PC-9 (cell line): ENCODE data around the gene HNF1A. TPM values are rescaled to one million over a fixed set of nuclear protein-coding genes. Genes with fewer than 3 reads are reported as not detected.

Source experiments
- BruUV-seq: library from RNA; stranded (reverse); fragments of 400-500 nt; replicated peaks from 2 replicates; lab custom pipeline; 2021; lab: Mats Ljungman, UMichigan
- CTCF ChIA-PET: fragments of 300-600 bp; sonication (Branson Sonifier 250); formaldehyde crosslinking; loops from one replicate; lab custom pipeline; 2022; ENCODE audit warnings: antibody characterized with exemption; lab: Charles Lee
- POLR2A ChIA-PET: fragments of 300-600 bp; sonication (Branson Sonifier 250); formaldehyde crosslinking; loops from one replicate; lab custom pipeline; 2022; ENCODE audit warnings: antibody characterized with exemption; ENCODE audit not compliant: unreplicated experiment; lab: Charles Lee
- DNase-seq, 2 experiments: peaks; one replicate each; pipeline versions ENCODE4 v3.0.0 to v3.0.0-alpha.2; 2015 to 2022; ENCODE audit warnings: mixed read lengths in 1 of 2
- H2AFZ ChIP-seq: fragments of 200-600 bp; sonication (generic); 2 replicates; pipeline ENCODE4 v1.8.1; 2017; ENCODE audit warnings: antibody characterized with exemption
- H3F3A ChIP-seq: fragments of 200-600 bp; sonication (generic); 2 replicates; pipeline ENCODE4 v1.8.1; 2017; ENCODE audit warnings: antibody characterized with exemption, mild to moderate bottlenecking, low read depth; ENCODE audit not compliant: insufficient read depth
- H3K27ac ChIP-seq: fragments of 200-600 bp; sonication (generic); 2 replicates; pipeline ENCODE4 v1.6.1; 2016; ENCODE audit warnings: mixed run types
- H3K27me3 ChIP-seq: fragments of 200-600 bp; sonication (generic); 2 replicates; pipeline ENCODE4 v1.6.1; 2016; ENCODE audit warnings: low read depth, mixed run types; ENCODE audit not compliant: insufficient read depth
- H3K36me3 ChIP-seq: fragments of 200-600 bp; sonication (generic); 2 replicates; pipeline ENCODE4 v1.6.1; 2016; ENCODE audit warnings: low read depth, mixed run types
- H3K4me1 ChIP-seq: fragments of 200-600 bp; sonication (generic); replicated peaks from 2 replicates; pipeline ENCODE4 v1.6.1; 2016; ENCODE audit warnings: mixed run types; ENCODE audit not compliant: insufficient read depth
- H3K4me2 ChIP-seq: fragments of 200-600 bp; sonication (generic); 2 replicates; pipeline ENCODE4 v1.6.1; 2017; ENCODE audit warnings: mixed run types
- H3K4me3 ChIP-seq: fragments of 200-600 bp; sonication (generic); 2 replicates; pipeline ENCODE4 v1.6.1; 2016; ENCODE audit warnings: mixed run types
- H3K79me2 ChIP-seq: fragments of 200-600 bp; sonication (generic); 2 replicates; pipeline ENCODE4 v1.6.1; 2017; ENCODE audit warnings: low read depth, mixed run types
- H3K9me2 ChIP-seq: fragments of 200-600 bp; sonication (generic); 2 replicates; pipeline ENCODE4 v1.8.1; 2017; ENCODE audit warnings: mild to moderate bottlenecking; ENCODE audit not compliant: insufficient read depth
- H3K9me3 ChIP-seq: fragments of 200-600 bp; sonication (generic); 2 replicates; pipeline ENCODE4 v1.8.1; 2016; ENCODE audit warnings: low read depth; ENCODE audit not compliant: insufficient read depth
- H4K20me1 ChIP-seq: fragments of 200-600 bp; sonication (generic); 2 replicates; pipeline ENCODE4 v1.8.1; 2017; ENCODE audit not compliant: insufficient read depth
- CTCF ChIP-seq: fragments of 200-600 bp; sonication (generic); conservative IDR thresholded peaks from 2 replicates; pipeline ENCODE4 v1.6.1; 2017; ENCODE audit warnings: mixed run types, antibody characterized with exemption, mild to moderate bottlenecking, moderate library complexity
- EZH2 ChIP-seq: fragments of 200-600 bp; sonication (generic); IDR thresholded peaks from 2 replicates; pipeline ENCODE4 v1.8.0; 2017; ENCODE audit warnings: antibody characterized with exemption, low read depth
- intact Hi-C: fragments of 100-400 bp; cut with micrococcal nuclease; formaldehyde crosslinking; loops from one replicate; pipeline ENCODE4 v1.10.0; 2022; ENCODE audit not compliant: unreplicated experiment
- total RNA-seq: library from RNA; stranded (reverse); gene quantifications from 2 replicates; pipeline ENCODE4 v1.2.3, GENCODE V29; 2021

HNF1A gene
- total RNA-seq, 1 experiment from 2014 or later = not detected

GRCh38 chr12:120982659-120983058 is 4.3 kb downstream of the HNF1A start:
- Histone ChIP-seq H3K9me2 (no peaks in the 10 kb centered on the region), H3K79me2 (no peaks in the 10 kb centered on the region), H3K4me2 (no peak overlapping the region), H3K36me3 (no peaks in the 10 kb centered on the region), H2AFZ (no peak overlapping the region), H3K4me3 (no peak overlapping the region), H3K27ac (no peak overlapping the region), H3K27me3 (no peaks in the 10 kb centered on the region), H3K9me3 (no peaks in the 10 kb centered on the region), H3F3A (no peaks in the 10 kb centered on the region), H3K4me1 (no peaks in the 10 kb centered on the region), H4K20me1 (no peaks in the 10 kb centered on the region)
- POLR2A ChIA-PET = interaction anchor here (0.5 kb wide), 1 partner anchor 680 kb away, joined by 5 read pairs; no protein-coding TSS in a partner anchor
- no TSS peak for BruUV-seq
- no peak for DNase-seq
- CTCF ChIA-PET = no interaction called here
- TF ChIP-seq CTCF (no peak), EZH2 (no peak)
- intact Hi-C loops = no loop called here

- no TSS peak for BruUV-seq
- Histone ChIP-seq H3K4me2 (no peak overlapping the region), H3K36me3 (no peaks in the 10 kb centered on the region), H3K9me2 (no peaks in the 10 kb centered on the region), H2AFZ (no peak overlapping the region), H3K9me3 (no peaks in the 10 kb centered on the region), H3K79me2 (no peaks in the 10 kb centered on the region), H3K27me3 (no peaks in the 10 kb centered on the region), H3K4me3 (no peak overlapping the region), H3K4me1 (no peaks in the 10 kb centered on the region), H4K20me1 (no peaks in the 10 kb centered on the region), H3K27ac (no peak overlapping the region), H3F3A (no peaks in the 10 kb centered on the region)
- POLR2A ChIA-PET = interaction anchor here (0.6 kb wide), 1 partner anchor 297 kb away, joined by 3 read pairs; no protein-coding TSS in a partner anchor
- intact Hi-C loops = no loop called here
- CTCF ChIA-PET = no interaction called here
- DNase-seq = no peak
- TF ChIP-seq CTCF = no peak
- no peak for TF ChIP-seq EZH2
Observed at GRCh38 chr12:120983759-120984158, 5.4 kb downstream of the HNF1A start.

- intact Hi-C loops = no loop called here
- Histone ChIP-seq H3K36me3 (no peaks in the 10 kb centered on the region), H2AFZ (no peak overlapping the region), H3K79me2 (no peaks in the 10 kb centered on the region), H3K9me3 (no peaks in the 10 kb centered on the region), H3K27ac (no peak overlapping the region), H4K20me1 (no peaks in the 10 kb centered on the region), H3K4me1 (no peaks in the 10 kb centered on the region), H3K9me2 (no peaks in the 10 kb centered on the region), H3F3A (no peaks in the 10 kb centered on the region), H3K4me2 (no peak overlapping the region), H3K27me3 (peaks cover 3% of the 10 kb centered on the region; the same call in 1 of the 2 replicates), H3K4me3 (no peak overlapping the region)
- TF ChIP-seq EZH2 = no peak
- no peak for TF ChIP-seq CTCF
- ChIA-PET CTCF (no interaction called here), POLR2A (no interaction called here)
- no peak for DNase-seq
- no TSS peak for BruUV-seq
Observed at GRCh38 chr12:120984351-120984898, 6.1 kb downstream of the HNF1A start.
